H1 (cell line): Measurements from ENCODE around the gene PPARGC1A. TPM values are rescaled to one million over a fixed set of nuclear protein-coding genes. Genes with fewer than 3 reads are reported as not detected.

ENCODE experiments used
- CTCF ChIA-PET: fragments of 300-600 bp; sonication (Branson Sonifier 250); formaldehyde crosslinking; loops from one replicate; lab custom pipeline; 2021; ENCODE audit not compliant: partially characterized antibody; lab: Charles Lee
- POLR2A ChIA-PET: fragments of 300-600 bp; sonication (Branson Sonifier 250); formaldehyde crosslinking; loops from one replicate; lab custom pipeline; 2021; ENCODE audit warnings: inconsistent platforms; ENCODE audit not compliant: partially characterized antibody; lab: Charles Lee
- DNase-seq, 2 experiments: peaks; one replicate each; pipeline versions ENCODE4 v3.0.0 to v3.0.0-alpha.2; 2010 to 2022; ENCODE audit warnings: low spot score in 2 of 2, low read depth in 1 of 2, mixed read lengths in 1 of 2
- FAIRE-seq: peaks from 2 replicates; lab custom pipeline; 2011; peaks lifted over from hg19 to GRCh38; lab: Jason Lieb, UNC
- H2AFZ ChIP-seq: 2 replicates; pipeline ENCODE4 v1.8.1; 2012; ENCODE audit warnings: low read length, inconsistent platforms
- H2AK5ac ChIP-seq: 2 replicates; pipeline ENCODE4 v1.6.1; 2013; ENCODE audit warnings: low read depth, low read length
- H2BK120ac ChIP-seq: replicated peaks from 2 replicates; pipeline ENCODE3; 2013; ENCODE audit warnings: low read depth, low read length, inconsistent platforms
- H2BK12ac ChIP-seq: 2 replicates; pipeline ENCODE4 v1.6.1; 2013; ENCODE audit warnings: low read depth, low read length
- H2BK15ac ChIP-seq: 2 replicates; pipeline ENCODE4 v1.6.1; 2013; ENCODE audit warnings: low read length
- H2BK20ac ChIP-seq: 2 replicates; pipeline ENCODE4 v1.6.1; 2013; ENCODE audit warnings: low read length
- H2BK5ac ChIP-seq: 2 replicates; pipeline ENCODE4 v1.6.1; 2013; ENCODE audit warnings: low read depth, low read length
- H3K14ac ChIP-seq: 2 replicates; pipeline ENCODE4 v1.6.1; 2013; ENCODE audit warnings: inconsistent platforms; ENCODE audit not compliant: insufficient read length
- H3K18ac ChIP-seq: 2 replicates; pipeline ENCODE4 v1.6.1; 2013; ENCODE audit warnings: low read length; ENCODE audit errors: extremely low read depth
- H3K23ac ChIP-seq: 2 replicates; pipeline ENCODE4 v1.6.1; 2013; ENCODE audit warnings: inconsistent platforms; ENCODE audit not compliant: insufficient read length
- H3K23me2 ChIP-seq: 2 replicates; pipeline ENCODE4 v1.6.1; 2013; ENCODE audit warnings: low read depth, low read length
- H3K27ac ChIP-seq: 2 replicates; pipeline ENCODE4 v1.6.1; 2011; ENCODE audit warnings: low read depth, low read length, inconsistent platforms
- H3K27me3 ChIP-seq, 4 experiments: replicated peaks in 1 of 4; 1 replicate in 1 of 4; 2 replicates in 3 of 4; pipeline versions ENCODE4 v1.6.1 to v1.8.1; 2011 to 2013; ENCODE audit warnings: low read length in 3 of 4, mild to moderate bottlenecking in 3 of 4, inconsistent platforms in 2 of 4, mixed read lengths in 2 of 4, moderate library complexity in 1 of 4; ENCODE audit not compliant: control insufficient read depth in 3 of 4, insufficient read depth in 3 of 4; ENCODE audit errors: extremely low read depth in 1 of 4
- H3K36me3 ChIP-seq, 4 experiments: 2 replicates each; pipeline versions ENCODE4 v1.6.1 to v1.8.1; 2011 to 2013; ENCODE audit warnings: mild to moderate bottlenecking in 4 of 4, low read length in 3 of 4, moderate library complexity in 2 of 4, control low read depth in 1 of 4, inconsistent platforms in 1 of 4; ENCODE audit not compliant: insufficient read depth in 4 of 4, control insufficient read depth in 2 of 4
- H3K4ac ChIP-seq: replicated peaks from 2 replicates; pipeline ENCODE3; 2013; ENCODE audit warnings: low read length, low read depth, mixed read lengths, inconsistent platforms; ENCODE audit not compliant: insufficient read length
- H3K4me1 ChIP-seq, 4 experiments: replicated peaks in 1 of 4; 1 replicate in 1 of 4; 2 replicates in 3 of 4; pipeline versions ENCODE4 v1.6.1 to v1.8.1; 2011 to 2013; ENCODE audit warnings: low read length in 3 of 4, inconsistent platforms in 2 of 4, mixed read lengths in 1 of 4; ENCODE audit not compliant: insufficient read depth in 4 of 4, control insufficient read depth in 3 of 4
- H3K4me2 ChIP-seq, 2 experiments: 2 replicates each; pipeline versions ENCODE4 v1.6.1 to v1.8.1; 2011 to 2013; ENCODE audit warnings: low read depth in 2 of 2, low read length in 2 of 2, control low read depth in 1 of 2, inconsistent platforms in 1 of 2, mild to moderate bottlenecking in 1 of 2; ENCODE audit not compliant: insufficient read depth in 1 of 2
- H3K4me3 ChIP-seq, 4 experiments: fragments of 200-600, 300-600 bp in 1 of 4; sonication (generic), shearing (Covaris generic), sonication (Bioruptor Twin) in 1 of 4; 2 replicates each; pipeline versions ENCODE4 v1.5.1 to v1.8.1; 2011 to 2016; ENCODE audit warnings: low read length in 4 of 4, low read depth in 3 of 4, control low read depth in 2 of 4, inconsistent platforms in 2 of 4, mild to moderate bottlenecking in 2 of 4, mixed read lengths in 1 of 4, moderate library complexity in 1 of 4; ENCODE audit not compliant: insufficient read depth in 2 of 4; ENCODE audit errors: extremely low read depth in 1 of 4
- H3K56ac ChIP-seq: replicated peaks from 2 replicates; pipeline ENCODE3; 2013; ENCODE audit warnings: low read depth, mild to moderate bottlenecking, mixed read lengths, low read length, inconsistent platforms; ENCODE audit not compliant: insufficient read length
- H3K79me1 ChIP-seq: 2 replicates; pipeline ENCODE4 v1.6.1; 2013; ENCODE audit warnings: low read depth, low read length, control low read depth
- H3K79me2 ChIP-seq, 2 experiments: 2 replicates each; pipeline versions ENCODE4 v1.6.1 to v1.8.1; 2012 to 2013; ENCODE audit warnings: low read length in 2 of 2, mild to moderate bottlenecking in 2 of 2, inconsistent platforms in 1 of 2; ENCODE audit not compliant: insufficient read depth in 2 of 2, control insufficient read depth in 1 of 2
- H3K9ac ChIP-seq, 4 experiments: replicated peaks in 1 of 4; 1 replicate in 1 of 4; 2 replicates in 3 of 4; pipeline versions ENCODE4 v1.6.1 to v1.8.1; 2011 to 2013; ENCODE audit warnings: low read depth in 3 of 4, low read length in 3 of 4, control low read depth in 2 of 4, mild to moderate bottlenecking in 2 of 4, moderate library complexity in 2 of 4, inconsistent platforms in 1 of 4; ENCODE audit errors: extremely low read depth in 1 of 4
- H3K9me3 ChIP-seq, 2 experiments: 2 replicates each; pipeline versions ENCODE4 v1.6.1 to v1.8.1; 2012 to 2013; ENCODE audit warnings: mild to moderate bottlenecking in 2 of 2, moderate library complexity in 2 of 2, control low read depth in 1 of 2, inconsistent platforms in 1 of 2, low read depth in 1 of 2, low read length in 1 of 2, mixed read lengths in 1 of 2; ENCODE audit not compliant: insufficient read depth in 2 of 2
- H4K20me1 ChIP-seq, 2 experiments: replicated peaks in 1 of 2; 2 replicates each; pipeline versions ENCODE3 to v1.8.1; 2011 to 2013; ENCODE audit warnings: inconsistent platforms in 2 of 2, low read length in 2 of 2, mild to moderate bottlenecking in 1 of 2; ENCODE audit not compliant: insufficient read depth in 2 of 2, control insufficient read depth in 1 of 2
- H4K5ac ChIP-seq: 2 replicates; pipeline ENCODE4 v1.6.1; 2013; ENCODE audit warnings: low read length, low read depth, mixed read lengths, inconsistent platforms; ENCODE audit not compliant: insufficient read length
- H4K8ac ChIP-seq: 2 replicates; pipeline ENCODE4 v1.8.0; 2013; ENCODE audit warnings: mild to moderate bottlenecking, moderate library complexity, low read length, inconsistent platforms; ENCODE audit not compliant: insufficient read depth; ENCODE audit errors: extremely low read depth
- H4K91ac ChIP-seq: replicated peaks from 2 replicates; pipeline ENCODE3; 2013; ENCODE audit warnings: low read length, mixed read lengths, inconsistent platforms; ENCODE audit not compliant: insufficient read length
- YY1 ChIP-seq: IDR thresholded peaks from 2 replicates; pipeline ENCODE4 v1.6.1; 2011; ENCODE audit warnings: low read depth, mild to moderate bottlenecking, low read length
- WGBS, 2 experiments: shearing (Covaris generic) in 1 of 2; methylation state at CpG; one replicate each; pipeline versions ENCODE4 v1.1.6 to v1.1.7; 2013 to 2015; ENCODE audit warnings: low lambda C conversion rate in 2 of 2, mixed read lengths in 2 of 2, inconsistent platforms in 1 of 2, low coverage in 1 of 2, missing lambda C conversion rate in 1 of 2; ENCODE audit not compliant: insufficient replicate concordance in 2 of 2, insufficient coverage in 1 of 2, insufficient read length in 1 of 2; ENCODE audit errors: extremely low coverage in 1 of 2, missing lambda C conversion rate in 1 of 2; 5-methylcytosine and 5-hydroxymethylcytosine counted together
- polyA plus RNA-seq, 7 experiments: library from polyadenylated mRNA; depleted of rRNA in 3 of 7; stranded (reverse) in 5 of 7; unstranded in 2 of 7; fragments of >200 nt in 5 of 7; fragments of 200-250 nt in 2 of 7; gene quantifications; 1 replicate in 5 of 7; 2 replicates in 1 of 7; 4 replicates in 1 of 7; pipeline versions ENCODE4 v1.2.1 to v1.2.3, GENCODE V29; 2011 to 2013; ENCODE audit warnings: missing spikeins in 2 of 7, mixed read lengths in 2 of 7
- total RNA-seq: library from RNA; stranded (reverse); fragmentation: NEBNext Ultra II Directional; extraction: Animal tissue kit (Norgen Biotek cat#: 25700); gene quantifications from 2 replicates; pipeline ENCODE4 v1.2.1, GENCODE V29; 2021

Gene PPARGC1A
- total and polyA plus RNA-seq, 2 of the 8 experiments (the other 6 are each of a cell fraction or from before 2014, with no cell fraction given): 0.54 to 1.4 TPM

DNA sequence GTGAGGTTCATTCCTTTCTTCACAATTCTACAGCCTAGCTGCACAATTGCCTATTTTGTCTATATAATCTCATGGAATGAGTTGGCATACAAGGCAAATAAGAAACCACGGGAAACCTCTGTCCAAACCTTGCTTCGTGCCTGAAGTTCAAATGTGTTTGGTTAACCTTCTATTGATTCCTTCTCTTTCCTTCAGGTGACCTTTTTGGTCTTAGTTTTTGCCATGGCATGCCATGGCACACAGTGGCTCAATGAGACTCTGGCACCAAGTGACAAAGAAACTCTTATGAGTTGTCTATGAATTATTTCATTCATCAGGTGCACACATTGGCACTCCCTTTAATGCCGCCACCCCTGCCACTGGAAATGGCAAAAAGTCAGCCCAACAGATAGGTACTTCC is 101.8 kb downstream of the PPARGC1A start:
- no peak overlapping the region for H3K9ac ChIP-seq
- H3K56ac ChIP-seq: no peak overlapping the region
- no peak overlapping the region for H2BK5ac ChIP-seq
- H3K79me2 ChIP-seq: no peaks in the 10 kb centered on the region
- no peak overlapping the region for H3K4me3 ChIP-seq
- no peak overlapping the region for H3K4ac ChIP-seq
- no peaks in the 10 kb centered on the region for H4K20me1 ChIP-seq
- no peak for TF ChIP-seq YY1
- no peak overlapping the region for H4K5ac ChIP-seq
- WGBS, 2 experiments: 90% methylated on average over 3 of the region's 3 CpGs; no CpG with 5 or more reads in 1 of the 2 experiments
- no peaks in the 10 kb centered on the region for H3K27me3 ChIP-seq
- no peaks in the 10 kb centered on the region for H3K9me3 ChIP-seq
- H3K23ac ChIP-seq: no peak overlapping the region
- H3K23me2 ChIP-seq: no peaks in the 10 kb centered on the region
- no peaks in the 10 kb centered on the region for H3K79me1 ChIP-seq
- DNase-seq (no peak), FAIRE-seq (no peak)
- ChIA-PET POLR2A (no interaction called here), CTCF (no interaction called here)
- H2AK5ac ChIP-seq: no peak overlapping the region
- no peak overlapping the region for H4K8ac ChIP-seq
- no peak overlapping the region for H2BK20ac ChIP-seq
- no peak overlapping the region for H2BK120ac ChIP-seq
- H3K4me1 ChIP-seq: no peaks in the 10 kb centered on the region
- H4K91ac ChIP-seq: no peak overlapping the region
- H3K27ac ChIP-seq: no peak overlapping the region
- no peaks in the 10 kb centered on the region; a peak in 1 of 8 replicates for H3K36me3 ChIP-seq
- no peak overlapping the region for H3K14ac ChIP-seq
- H3K18ac ChIP-seq: no peak overlapping the region
- H2BK15ac ChIP-seq: no peak overlapping the region
- H3K4me2 ChIP-seq: no peak overlapping the region
- no peak overlapping the region for H2BK12ac ChIP-seq
- no peak overlapping the region for H2AFZ ChIP-seq
